ENCODE data around the gene FNDC7.

- no peak for TF ChIP-seq CTCF (IDR thresholded peaks at IDR 0.05; ENCODE audit: low read depth, low read length)
- TF ChIP-seq EZH2phosphoT487 (IDR thresholded peaks at IDR 0.05; ENCODE audit: low read depth) = no peak
Measured at GRCh38 chr1:108750476-108751181, 37.9 kb downstream of the FNDC7 start.

Measured in OCI-LY3 (cell line).